Keratinocyte (primary cell): ENCODE measurements around the gene TSHZ2. TPM values are rescaled to one million over a fixed set of nuclear protein-coding genes. Genes with fewer than 3 reads are reported as not detected.

ENCODE experiments used
- DNase-seq: peaks from one replicate; pipeline ENCODE4 v3.0.0-alpha.2; 2011; ENCODE audit warnings: low read depth, missing footprints, low spot score
- FAIRE-seq: peaks from 2 replicates; lab custom pipeline; 2011; peaks lifted over from hg19 to GRCh38; lab: Jason Lieb, UNC
- H2AFZ ChIP-seq: 2 replicates; pipeline ENCODE4 v1.6.0; 2012; ENCODE audit warnings: low read length, control low read depth, inconsistent platforms; ENCODE audit not compliant: control insufficient read depth
- H3K27ac ChIP-seq: 2 replicates; pipeline ENCODE4 v1.5.1; 2011; ENCODE audit warnings: low read length; ENCODE audit not compliant: control insufficient read depth, insufficient read depth
- H3K27me3 ChIP-seq: 3 replicates; pipeline ENCODE4 v1.6.0; 2011; ENCODE audit warnings: low read length; ENCODE audit not compliant: control insufficient read depth, insufficient read depth; ENCODE audit errors: extremely low read depth
- H3K36me3 ChIP-seq, 2 experiments: 2 replicates in 1 of 2; 3 replicates in 1 of 2; pipeline ENCODE4 v1.5.1; 2011; ENCODE audit warnings: low read length in 2 of 2, mild to moderate bottlenecking in 1 of 2; ENCODE audit not compliant: control insufficient read depth in 2 of 2, insufficient read depth in 2 of 2; ENCODE audit errors: extremely low read depth in 1 of 2
- H3K4me1 ChIP-seq: 3 replicates; pipeline ENCODE4 v1.5.1; 2011; ENCODE audit warnings: low read length; ENCODE audit not compliant: control insufficient read depth, insufficient read depth; ENCODE audit errors: extremely low read depth
- H3K4me2 ChIP-seq: 3 replicates; pipeline ENCODE4 v1.6.0; 2011; ENCODE audit warnings: low read depth, low read length; ENCODE audit not compliant: control insufficient read depth, insufficient read depth; ENCODE audit errors: extremely low read depth
- H3K4me3 ChIP-seq, 3 experiments: fragments of 200-600 bp in 1 of 3; sonication (generic) in 1 of 3; 2 replicates in 2 of 3; 3 replicates in 1 of 3; pipeline ENCODE4 v1.5.1; 2011 to 2016; ENCODE audit warnings: low read length in 3 of 3, mild to moderate bottlenecking in 3 of 3, control low read depth in 2 of 3, inconsistent platforms in 1 of 3, low read depth in 1 of 3, mixed read lengths in 1 of 3, mixed run types in 1 of 3, moderate library complexity in 1 of 3; ENCODE audit not compliant: control insufficient read depth in 2 of 3, insufficient read depth in 2 of 3; ENCODE audit errors: extremely low read depth in 1 of 3
- H3K79me2 ChIP-seq: 2 replicates; pipeline ENCODE4 v1.6.0; 2012; ENCODE audit warnings: low read length; ENCODE audit not compliant: control insufficient read depth, insufficient read depth
- H3K9ac ChIP-seq: 3 replicates; pipeline ENCODE4 v1.6.0; 2011; ENCODE audit warnings: low read length; ENCODE audit not compliant: control insufficient read depth, insufficient read depth; ENCODE audit errors: extremely low read depth
- H3K9me1 ChIP-seq: 3 replicates; pipeline ENCODE4 v1.6.0; 2011; ENCODE audit warnings: low read length; ENCODE audit not compliant: control insufficient read depth, insufficient read depth; ENCODE audit errors: extremely low read depth
- H3K9me3 ChIP-seq: 2 replicates; pipeline ENCODE4 v1.5.1; 2012; ENCODE audit warnings: low read depth, low read length; ENCODE audit not compliant: control insufficient read depth
- H4K20me1 ChIP-seq: 3 replicates; pipeline ENCODE4 v1.6.0; 2011; ENCODE audit warnings: low read length; ENCODE audit not compliant: control insufficient read depth, insufficient read depth; ENCODE audit errors: extremely low read depth
- CTCF ChIP-seq, 3 experiments: IDR thresholded peaks in 1 of 3; conservative IDR thresholded peaks in 1 of 3; optimal IDR thresholded peaks in 1 of 3; 2 replicates in 2 of 3; 3 replicates in 1 of 3; pipeline versions ENCODE3 to v1.5.1; 2011; ENCODE audit warnings: low read length in 3 of 3, mild to moderate bottlenecking in 3 of 3, moderate library complexity in 2 of 3, control low read depth in 1 of 3, inconsistent platforms in 1 of 3; ENCODE audit not compliant: insufficient read depth in 2 of 3; ENCODE audit errors: extremely low read depth in 1 of 3
- EZH2 ChIP-seq: IDR thresholded peaks from one replicate; pipeline ENCODE4 v1.6.1; 2012; ENCODE audit warnings: inconsistent platforms, mild to moderate bottlenecking, low read length, moderate library complexity
- dilution Hi-C: fragments of 300-500 bp; cut with MboI; formaldehyde crosslinking; loops from one replicate; pipeline ENCODE4 v1.7.0; 2020; ENCODE audit warnings: low sequenced_read_pairs; ENCODE audit not compliant: extremely low pct_ligation_motif_present
- polyA plus RNA-seq, 5 experiments: library from polyadenylated mRNA; depleted of rRNA in 3 of 5; stranded (reverse) in 3 of 5; stranded (forward) in 1 of 5; unstranded in 1 of 5; fragments of >200 nt; gene quantifications; 1 replicate in 1 of 5; 2 replicates in 3 of 5; 3 replicates in 1 of 5; pipeline versions ENCODE4 v1.2.1 to v1.2.3, GENCODE V29; 2011 to 2012; ENCODE audit warnings: missing spikeins in 2 of 5, low read depth in 1 of 5, low replicate concordance in 1 of 5

Gene TSHZ2
- polyA plus RNA-seq, 1 donor (not counting 4 experiments of a cell fraction or from before 2014, with no cell fraction given): 1.1 TPM

- DNase-seq (no peak), FAIRE-seq (no peak)
- no peak overlapping the region for H2AFZ ChIP-seq
- no peaks in the 10 kb centered on the region for H3K9me1 ChIP-seq
- H4K20me1 ChIP-seq: no peaks in the 10 kb centered on the region
- no peak overlapping the region for H3K4me2 ChIP-seq
- H3K79me2 ChIP-seq: no peaks in the 10 kb centered on the region
- H3K9me3 ChIP-seq: no peaks in the 10 kb centered on the region
- no peaks in the 10 kb centered on the region for H3K4me1 ChIP-seq
- TF ChIP-seq EZH2 (no peak), CTCF (optimal IDR thresholded peaks at IDR 0.05 in 1 of 3, IDR thresholded peaks at IDR 0.05 in 1 of 3, conservative IDR thresholded peaks at IDR 0.05 in 1 of 3; ENCODE audit: extremely low read depth in 1 of 3, insufficient read depth in 2 of 3, low read length in 3 of 3) (no peak)
- H3K36me3 ChIP-seq: no peaks in the 10 kb centered on the region
- peaks cover 3% of the 10 kb centered on the region for H3K27me3 ChIP-seq
- dilution Hi-C loops: no loop called here
- H3K4me3 ChIP-seq: no peak overlapping the region
- no peak overlapping the region for H3K9ac ChIP-seq
- no peak overlapping the region for H3K27ac ChIP-seq
Measured at GRCh38 chr20:53208110-53208832, 236.1 kb downstream of the TSHZ2 start.

- H4K20me1 ChIP-seq: no peaks in the 10 kb centered on the region
- H3K9ac ChIP-seq: no peak overlapping the region
- H3K79me2 ChIP-seq: no peaks in the 10 kb centered on the region
- no peaks in the 10 kb centered on the region for H3K9me3 ChIP-seq
- H3K4me2 ChIP-seq: no peak overlapping the region
- H2AFZ ChIP-seq: no peak overlapping the region
- no peaks in the 10 kb centered on the region for H3K9me1 ChIP-seq
- no peak for FAIRE-seq
- H3K4me3 ChIP-seq: no peak overlapping the region
- H3K27ac ChIP-seq: no peak overlapping the region
- dilution Hi-C loops: no loop called here
- H3K36me3 ChIP-seq: no peaks in the 10 kb centered on the region
- DNase-seq: no peak
- peaks cover 3% of the 10 kb centered on the region for H3K27me3 ChIP-seq
- H3K4me1 ChIP-seq: no peaks in the 10 kb centered on the region
- TF ChIP-seq EZH2: no peak
- no peak for TF ChIP-seq CTCF (optimal IDR thresholded peaks at IDR 0.05 in 1 of 3, IDR thresholded peaks at IDR 0.05 in 1 of 3, conservative IDR thresholded peaks at IDR 0.05 in 1 of 3; ENCODE audit: extremely low read depth in 1 of 3, insufficient read depth in 2 of 3, low read length in 3 of 3)
Measured at GRCh38 chr20:53210041-53210440, 237.9 kb downstream of the TSHZ2 start.
